Nephron progenitor cell (in vitro differentiated cells): Measurements from ENCODE around the gene MINDY4.
"Not testable (repeated sequence)": the region's sequence is repeated elsewhere in the genome, so short reads cannot be mapped to it uniquely, and the experiment has no call there.

ENCODE experiments used
- DNase-seq: peaks from one replicate; pipeline ENCODE4 v3.0.0; 2021
- H3K27ac Mint-ChIP-seq: 2 replicates; pipeline ENCODE4 v1.8.0; 2021; ENCODE audit warnings: mild to moderate bottlenecking, moderate library complexity, mixed read lengths
- H3K27me3 Mint-ChIP-seq: 2 replicates; pipeline ENCODE4 v1.8.0; 2021; ENCODE audit warnings: mild to moderate bottlenecking, low read depth, mixed read lengths; ENCODE audit not compliant: poor library complexity
- H3K36me3 Mint-ChIP-seq: 2 replicates; pipeline ENCODE4 v1.8.0; 2021; ENCODE audit warnings: low read depth, mixed read lengths
- H3K4me1 Mint-ChIP-seq: 2 replicates; pipeline ENCODE4 v1.8.0; 2021; ENCODE audit warnings: mixed read lengths
- H3K4me3 Mint-ChIP-seq: 2 replicates; pipeline ENCODE4 v1.8.0; 2021; ENCODE audit warnings: mild to moderate bottlenecking, moderate library complexity, mixed read lengths
- H3K9me3 Mint-ChIP-seq: 2 replicates; pipeline ENCODE4 v1.8.0; 2021; ENCODE audit warnings: mild to moderate bottlenecking, moderate library complexity, mixed read lengths
- TF ChIP-seq, protein P1 (sequence below): fragments of 200-600 bp; sonication (generic); IDR thresholded peaks from 2 replicates; pipeline ENCODE4 v1.5.0; 2021; ENCODE audit warnings: antibody characterized with exemption

MINDY4 gene

DNA sequence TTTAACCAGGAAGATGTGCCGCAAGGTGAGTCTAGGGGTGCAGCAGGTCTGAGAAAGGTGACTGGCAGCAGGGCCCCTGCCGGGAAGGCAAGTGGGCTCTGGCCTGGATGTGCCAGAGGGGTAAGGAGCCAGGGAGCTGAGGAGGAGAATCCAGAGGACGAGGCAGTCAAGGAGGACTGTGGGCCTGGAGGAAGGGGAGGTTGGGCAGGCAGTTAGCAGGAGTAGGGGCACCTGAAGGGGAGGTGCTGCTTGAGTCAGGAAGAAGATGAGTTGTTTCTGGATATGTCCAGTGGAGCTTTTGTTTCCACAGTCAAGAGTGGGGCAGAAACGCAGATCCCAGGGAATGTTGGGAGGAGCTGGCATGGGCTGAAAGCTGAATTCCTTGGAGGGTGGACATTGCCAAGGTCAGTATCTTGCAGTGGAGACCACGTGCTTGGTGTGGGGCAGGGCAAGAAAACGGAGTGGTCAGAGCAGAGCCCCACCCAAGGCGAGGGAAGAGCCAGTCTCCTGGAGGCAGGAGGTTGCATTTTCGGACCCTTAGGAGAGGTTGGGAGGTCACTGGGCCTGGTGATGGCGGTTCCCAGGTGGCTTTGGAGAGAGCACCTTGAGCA lies 34.0 kb downstream of the MINDY4 start:
- Mint-ChIP-seq H3K36me3 (peaks cover 63% of the 10 kb centered on the region), H3K4me1 (peaks cover 6% of the 10 kb centered on the region), H3K9me3 (peaks cover 19% of the 10 kb centered on the region), H3K27ac (no peak overlapping the region), H3K4me3 (no peak overlapping the region), H3K27me3 (no peaks in the 10 kb centered on the region)
- TF ChIP-seq, protein P1, sequence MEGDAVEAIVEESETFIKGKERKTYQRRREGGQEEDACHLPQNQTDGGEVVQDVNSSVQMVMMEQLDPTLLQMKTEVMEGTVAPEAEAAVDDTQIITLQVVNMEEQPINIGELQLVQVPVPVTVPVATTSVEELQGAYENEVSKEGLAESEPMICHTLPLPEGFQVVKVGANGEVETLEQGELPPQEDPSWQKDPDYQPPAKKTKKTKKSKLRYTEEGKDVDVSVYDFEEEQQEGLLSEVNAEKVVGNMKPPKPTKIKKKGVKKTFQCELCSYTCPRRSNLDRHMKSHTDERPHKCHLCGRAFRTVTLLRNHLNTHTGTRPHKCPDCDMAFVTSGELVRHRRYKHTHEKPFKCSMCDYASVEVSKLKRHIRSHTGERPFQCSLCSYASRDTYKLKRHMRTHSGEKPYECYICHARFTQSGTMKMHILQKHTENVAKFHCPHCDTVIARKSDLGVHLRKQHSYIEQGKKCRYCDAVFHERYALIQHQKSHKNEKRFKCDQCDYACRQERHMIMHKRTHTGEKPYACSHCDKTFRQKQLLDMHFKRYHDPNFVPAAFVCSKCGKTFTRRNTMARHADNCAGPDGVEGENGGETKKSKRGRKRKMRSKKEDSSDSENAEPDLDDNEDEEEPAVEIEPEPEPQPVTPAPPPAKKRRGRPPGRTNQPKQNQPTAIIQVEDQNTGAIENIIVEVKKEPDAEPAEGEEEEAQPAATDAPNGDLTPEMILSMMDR: no peak
- DNase-seq: no peak

GRCh38 chr7:30805931-30806330 lies 34.7 kb downstream of the MINDY4 start:
- Mint-ChIP-seq H3K9me3 (peaks cover 19% of the 10 kb centered on the region), H3K4me1 (no peaks in the 10 kb centered on the region), H3K27me3 (no peaks in the 10 kb centered on the region), H3K36me3 (peaks cover 66% of the 10 kb centered on the region), H3K27ac (no peak overlapping the region), H3K4me3 (no peak overlapping the region)
- DNase-seq: no peak
- TF ChIP-seq, protein P1: no peak

DNA sequence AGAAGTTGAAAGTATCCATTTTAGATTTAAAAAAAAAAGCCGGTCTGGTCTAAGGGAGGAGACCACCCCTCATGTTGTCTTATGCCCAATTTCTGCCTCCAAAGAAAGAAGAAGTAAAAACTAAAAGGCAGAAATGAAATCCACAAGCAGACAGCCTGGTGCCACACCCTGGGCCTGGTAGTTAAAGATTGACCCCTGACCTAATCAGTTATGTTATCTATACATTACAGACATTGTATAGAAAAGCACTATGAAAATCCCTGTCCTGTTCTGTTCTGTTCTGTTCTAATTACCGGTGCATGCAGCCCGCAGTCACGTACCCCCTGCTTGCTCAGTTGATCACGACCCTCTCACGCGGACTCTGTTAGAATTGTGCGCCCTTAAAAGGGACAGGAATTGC lies 36.3 kb downstream of the MINDY4 start:
- H3K27me3 Mint-ChIP-seq, DNase-seq: not testable (repeated sequence)

GRCh38 chr7:30807941-30808340 lies 36.7 kb downstream of the MINDY4 start:
- H3K4me3 Mint-ChIP-seq, DNase-seq, H3K4me1 Mint-ChIP-seq, H3K27me3 Mint-ChIP-seq, H3K27ac Mint-ChIP-seq: not testable (repeated sequence)
- peaks cover 24% of the 10 kb centered on the region for H3K9me3 Mint-ChIP-seq
- peaks cover 78% of the 10 kb centered on the region for H3K36me3 Mint-ChIP-seq

More for the DNA sequence above, 36.3 kb downstream of the MINDY4 start:
- not testable (repeated sequence) for H3K27ac Mint-ChIP-seq, H3K4me1 Mint-ChIP-seq, H3K4me3 Mint-ChIP-seq
- Mint-ChIP-seq H3K9me3 (peaks cover 24% of the 10 kb centered on the region), H3K36me3 (peaks cover 78% of the 10 kb centered on the region)

DNA sequence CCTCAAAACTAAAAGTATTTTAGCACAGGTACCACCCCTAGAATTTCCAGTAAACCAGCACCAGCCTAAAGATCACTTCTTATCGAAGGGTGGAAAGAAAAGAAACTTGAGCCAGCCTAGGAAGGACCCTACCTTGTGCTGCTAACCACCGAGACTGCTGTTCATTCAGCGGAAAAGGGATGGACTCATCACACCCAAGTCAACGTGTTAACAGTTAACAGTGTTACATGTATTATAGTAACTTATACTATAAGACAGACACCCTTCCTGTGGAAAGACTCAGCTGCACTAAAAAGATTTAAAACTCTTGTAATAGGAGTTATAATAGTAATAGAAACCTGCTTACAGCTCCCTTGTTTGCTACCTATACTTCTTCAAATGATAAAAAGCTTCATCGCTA lies 39.8 kb downstream of the MINDY4 start:
- Mint-ChIP-seq H3K27ac (no peak overlapping the region), H3K36me3 (peaks cover 63% of the 10 kb centered on the region), H3K4me1 (peaks cover 5% of the 10 kb centered on the region), H3K4me3 (no peak overlapping the region), H3K27me3 (peaks cover 4% of the 10 kb centered on the region), H3K9me3 (peaks cover 24% of the 10 kb centered on the region)
- TF ChIP-seq, protein P1: no peak
- DNase-seq: no peak

DNA sequence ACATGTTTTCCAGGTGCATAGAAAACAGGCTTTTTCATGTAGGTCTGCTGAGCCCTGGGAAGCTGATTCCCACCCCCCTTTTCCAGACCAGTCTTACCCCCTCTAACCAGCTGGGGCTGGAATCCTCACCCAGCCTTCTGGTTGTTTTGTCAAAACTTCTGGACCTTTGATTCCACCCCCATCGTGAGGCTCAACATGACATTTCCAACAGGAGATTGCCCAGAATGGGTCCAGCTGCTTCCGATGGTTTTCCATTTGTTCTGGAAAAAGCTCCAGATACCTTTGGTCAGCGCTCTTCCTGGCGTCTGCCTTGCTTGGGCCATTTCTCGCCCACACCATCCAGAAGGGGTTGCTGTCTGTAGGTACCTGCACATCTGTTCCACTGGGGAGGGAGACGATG lies 41.5 kb downstream of the MINDY4 start:
- TF ChIP-seq, protein P1: no peak
- Mint-ChIP-seq H3K4me3 (no peak overlapping the region), H3K9me3 (peaks cover 18% of the 10 kb centered on the region), H3K27me3 (peaks cover 4% of the 10 kb centered on the region), H3K36me3 (peaks cover 47% of the 10 kb centered on the region), H3K4me1 (peaks cover 16% of the 10 kb centered on the region), H3K27ac (no peak overlapping the region)
- DNase-seq: no peak

GRCh38 chr7:30813466-30813865 lies 42.2 kb downstream of the MINDY4 start:
- peaks cover 16% of the 10 kb centered on the region for H3K4me1 Mint-ChIP-seq
- no peak overlapping the region for H3K27ac Mint-ChIP-seq
- TF ChIP-seq, protein P1: no peak
- H3K4me3 Mint-ChIP-seq: no peak overlapping the region
- peaks cover 39% of the 10 kb centered on the region for H3K36me3 Mint-ChIP-seq
- no peak for DNase-seq
- H3K9me3 Mint-ChIP-seq: peaks cover 10% of the 10 kb centered on the region
- peaks cover 4% of the 10 kb centered on the region for H3K27me3 Mint-ChIP-seq
